ENCODE data around the gene THRSP. TPM values are rescaled to one million over a fixed set of nuclear protein-coding genes. Genes with fewer than 3 reads are reported as not detected.

The THRSP gene
- total RNA-seq, 1 experiment from 2014 or later = not detected

DNA sequence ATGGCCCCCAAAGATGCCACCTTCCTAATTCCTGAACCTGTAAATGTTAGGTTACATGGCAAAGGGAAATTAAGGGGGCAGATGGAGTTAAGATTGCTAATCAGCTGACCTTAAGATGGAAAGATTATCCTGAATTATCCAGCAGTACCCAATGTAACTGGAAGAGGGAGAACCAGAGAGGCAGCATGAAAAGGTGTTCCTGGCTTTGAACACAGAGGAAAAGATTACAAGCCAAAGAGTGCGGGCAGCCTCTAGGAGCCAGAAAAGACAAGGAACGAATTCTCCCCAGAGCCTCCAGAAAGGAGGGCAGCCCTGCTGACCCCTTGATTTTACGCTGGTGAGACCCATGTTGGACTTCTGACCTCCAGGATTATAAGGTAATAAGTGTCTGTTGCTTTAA is 15.1 kb upstream of the THRSP start:
- Mint-ChIP-seq H3K4me3 (ENCODE audit: unreplicated experiment) (no peak overlapping the region), H3K9me3 (ENCODE audit: unreplicated experiment) (no peaks in the 10 kb centered on the region), H3K36me3 (ENCODE audit: insufficient read depth, unreplicated experiment) (no peaks in the 10 kb centered on the region), H3K27me3 (ENCODE audit: insufficient read depth, unreplicated experiment) (no peaks in the 10 kb centered on the region), H3K4me1 (ENCODE audit: insufficient read depth, unreplicated experiment) (peaks cover 14% of the 10 kb centered on the region), H3K27ac (ENCODE audit: low read depth, unreplicated experiment) (no peak overlapping the region)
- POLR2A ChIA-PET = interaction anchor here (0.5 to 0.6 kb wide), 2 partner anchors 24 to 492 kb away, joined by 3 to 4 read pairs; no protein-coding TSS in a partner anchor
- intact Hi-C loops (cut with micrococcal nuclease) = no loop called here
- TF ChIP-seq, protein P1, sequence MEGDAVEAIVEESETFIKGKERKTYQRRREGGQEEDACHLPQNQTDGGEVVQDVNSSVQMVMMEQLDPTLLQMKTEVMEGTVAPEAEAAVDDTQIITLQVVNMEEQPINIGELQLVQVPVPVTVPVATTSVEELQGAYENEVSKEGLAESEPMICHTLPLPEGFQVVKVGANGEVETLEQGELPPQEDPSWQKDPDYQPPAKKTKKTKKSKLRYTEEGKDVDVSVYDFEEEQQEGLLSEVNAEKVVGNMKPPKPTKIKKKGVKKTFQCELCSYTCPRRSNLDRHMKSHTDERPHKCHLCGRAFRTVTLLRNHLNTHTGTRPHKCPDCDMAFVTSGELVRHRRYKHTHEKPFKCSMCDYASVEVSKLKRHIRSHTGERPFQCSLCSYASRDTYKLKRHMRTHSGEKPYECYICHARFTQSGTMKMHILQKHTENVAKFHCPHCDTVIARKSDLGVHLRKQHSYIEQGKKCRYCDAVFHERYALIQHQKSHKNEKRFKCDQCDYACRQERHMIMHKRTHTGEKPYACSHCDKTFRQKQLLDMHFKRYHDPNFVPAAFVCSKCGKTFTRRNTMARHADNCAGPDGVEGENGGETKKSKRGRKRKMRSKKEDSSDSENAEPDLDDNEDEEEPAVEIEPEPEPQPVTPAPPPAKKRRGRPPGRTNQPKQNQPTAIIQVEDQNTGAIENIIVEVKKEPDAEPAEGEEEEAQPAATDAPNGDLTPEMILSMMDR (IDR thresholded peaks at IDR 0.05; ENCODE audit: unreplicated experiment) = no peak
- CTCF ChIA-PET = interaction anchor here (0.6 to 2.0 kb wide), 4 partner anchors 49 to 90 kb away, joined by 3 to 7 read pairs (median 4); no protein-coding TSS in a partner anchor
- BruUV-seq (replicated peaks) = no TSS peak
- no peak for DNase-seq (ENCODE audit: unreplicated experiment)

DNA sequence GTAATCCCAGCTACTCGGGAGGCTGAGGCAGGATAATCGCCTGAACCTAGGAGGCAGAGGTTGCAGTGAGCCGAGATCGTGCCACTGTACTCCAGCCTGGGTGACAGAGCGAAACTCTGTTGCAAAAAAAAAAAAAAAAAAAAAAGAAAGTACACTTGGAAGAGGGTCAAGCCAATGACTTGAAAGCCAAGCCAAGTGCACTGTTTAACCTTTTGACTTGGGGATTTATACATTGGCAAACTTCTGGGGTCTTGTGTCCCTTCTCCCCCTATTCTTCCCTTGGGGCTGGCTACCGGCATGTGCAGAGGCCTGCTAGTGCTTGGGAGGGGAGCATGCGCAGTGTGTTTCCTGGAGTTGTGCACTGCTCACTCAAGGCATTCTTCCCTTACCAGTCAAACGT is 14.3 kb upstream of the THRSP start:
- CTCF ChIA-PET = interaction anchor here (0.5 to 2.0 kb wide), 2 partner anchors 50 to 227 kb away, joined by 4 to 7 read pairs; no protein-coding TSS in a partner anchor
- Mint-ChIP-seq H3K27ac (ENCODE audit: low read depth, unreplicated experiment) (no peak overlapping the region), H3K4me3 (ENCODE audit: unreplicated experiment) (no peak overlapping the region), H3K9me3 (ENCODE audit: unreplicated experiment) (no peaks in the 10 kb centered on the region), H3K4me1 (ENCODE audit: insufficient read depth, unreplicated experiment) (peaks cover 14% of the 10 kb centered on the region), H3K27me3 (ENCODE audit: insufficient read depth, unreplicated experiment) (no peaks in the 10 kb centered on the region), H3K36me3 (ENCODE audit: insufficient read depth, unreplicated experiment) (no peaks in the 10 kb centered on the region)
- POLR2A ChIA-PET = interaction anchor here (0.6 kb wide), 1 partner anchor 467 kb away, joined by 3 read pairs; no protein-coding TSS in a partner anchor
- no TSS peak for BruUV-seq (replicated peaks)
- intact Hi-C loops (cut with micrococcal nuclease) = no loop called here
- TF ChIP-seq, protein P1 (IDR thresholded peaks at IDR 0.05; ENCODE audit: unreplicated experiment) = no peak
- no peak for DNase-seq (ENCODE audit: unreplicated experiment)

DNA sequence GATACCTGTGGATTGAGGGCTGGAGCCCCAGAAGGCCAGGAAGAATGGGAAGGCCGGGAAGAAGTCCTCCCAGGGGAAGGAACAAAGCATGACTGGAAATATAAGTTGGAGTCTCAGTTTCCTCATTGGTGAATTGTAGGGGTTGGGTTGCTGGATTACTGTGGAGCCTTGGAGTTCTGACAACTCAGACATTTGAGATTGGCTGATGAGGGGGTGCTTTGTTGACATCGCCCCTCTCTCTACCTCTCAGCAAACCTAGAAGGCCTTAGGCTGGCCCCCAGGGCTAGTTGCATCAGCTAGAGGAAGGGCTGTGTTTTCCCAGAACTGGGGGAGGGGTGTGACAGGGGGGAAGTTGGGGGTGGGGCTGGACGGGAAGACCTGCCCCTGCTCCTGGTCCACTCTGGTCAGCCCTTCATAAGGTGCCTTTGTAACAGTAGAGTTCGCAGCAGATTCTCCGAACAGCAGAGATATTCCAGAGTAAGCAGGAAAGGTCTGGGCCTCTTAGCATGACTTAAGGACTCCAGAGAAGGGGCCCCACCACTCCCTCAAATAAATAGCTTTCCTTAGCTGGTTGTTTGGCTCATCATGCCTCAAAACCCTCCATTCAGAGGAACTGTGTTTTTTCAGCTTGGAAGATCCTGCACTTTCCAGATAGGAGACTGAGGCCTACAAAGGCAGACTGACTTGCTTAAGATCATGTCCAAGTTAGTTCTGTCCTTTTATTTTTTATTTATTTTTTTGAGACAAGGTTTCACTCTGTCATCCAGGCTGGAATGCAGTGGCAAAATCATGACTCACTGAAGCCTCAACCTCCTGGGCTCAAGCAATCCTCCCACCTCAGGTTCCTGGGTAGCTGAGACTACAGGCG is 12.5 kb upstream of the THRSP start:
- Mint-ChIP-seq H3K4me1 (ENCODE audit: insufficient read depth, unreplicated experiment) (peaks cover 15% of the 10 kb centered on the region), H3K27ac (ENCODE audit: low read depth, unreplicated experiment) (peak overlapping the region; percentile 79), H3K4me3 (ENCODE audit: unreplicated experiment) (no peak overlapping the region), H3K9me3 (ENCODE audit: unreplicated experiment) (no peaks in the 10 kb centered on the region), H3K36me3 (ENCODE audit: insufficient read depth, unreplicated experiment) (no peaks in the 10 kb centered on the region), H3K27me3 (ENCODE audit: insufficient read depth, unreplicated experiment) (no peaks in the 10 kb centered on the region)
- DNase-seq (ENCODE audit: unreplicated experiment) = peak; percentile 76
- ChIA-PET CTCF (interaction anchor here (0.9 kb wide), 1 partner anchor 57 kb away, joined by 4 read pairs; no protein-coding TSS in a partner anchor), POLR2A (interaction anchor here (1.1 kb wide), 1 partner anchor 11 kb away, joined by 4 read pairs; no protein-coding TSS in a partner anchor)
- intact Hi-C loops (cut with micrococcal nuclease) = loop anchor here (1.0 kb wide), 1 partner anchor 28 kb away; the partner anchor contains the start of gene NDUFC2
- no TSS peak for BruUV-seq (replicated peaks)
- TF ChIP-seq, protein P1 (IDR thresholded peaks at IDR 0.05; ENCODE audit: unreplicated experiment) = no peak

- no peak for DNase-seq (ENCODE audit: unreplicated experiment)
- no peaks in the 10 kb centered on the region for H3K9me3 Mint-ChIP-seq (ENCODE audit: unreplicated experiment)
- ChIA-PET CTCF (interaction anchor here (1.2 to 3.1 kb wide), 5 partner anchors 10 to 279 kb away, joined by 3 to 19 read pairs (median 5); no protein-coding TSS in a partner anchor), POLR2A (interaction anchor here (0.8 to 1.7 kb wide), 3 partner anchors 15 to 60 kb away, joined by 3 to 5 read pairs (median 3); partner anchors contain the start of genes INTS4 and NDUFC2)
- BruUV-seq (replicated peaks) = no TSS peak
- peaks cover 4% of the 10 kb centered on the region for H3K36me3 Mint-ChIP-seq (ENCODE audit: insufficient read depth, unreplicated experiment)
- no peaks in the 10 kb centered on the region for H3K27me3 Mint-ChIP-seq (ENCODE audit: insufficient read depth, unreplicated experiment)
- H3K4me3 Mint-ChIP-seq (ENCODE audit: unreplicated experiment) = no peak overlapping the region
- H3K27ac Mint-ChIP-seq (ENCODE audit: low read depth, unreplicated experiment) = no peak overlapping the region
- intact Hi-C loops (cut with micrococcal nuclease) = no loop called here
- H3K4me1 Mint-ChIP-seq (ENCODE audit: insufficient read depth, unreplicated experiment) = peaks cover 13% of the 10 kb centered on the region
- TF ChIP-seq, protein P1 (IDR thresholded peaks at IDR 0.05; ENCODE audit: unreplicated experiment) = no peak
These were observed 8.7 kb upstream of the THRSP start for GRCh38 chr11:78054971-78055370.

All from MCF 10A (cell line).